Measurements from ENCODE around the gene KLHL1. TPM values are rescaled to one million over a fixed set of nuclear protein-coding genes. Genes with fewer than 3 reads are reported as not detected.

Gene KLHL1
- polyA plus RNA-seq, 3 donors: not detected

DNA sequence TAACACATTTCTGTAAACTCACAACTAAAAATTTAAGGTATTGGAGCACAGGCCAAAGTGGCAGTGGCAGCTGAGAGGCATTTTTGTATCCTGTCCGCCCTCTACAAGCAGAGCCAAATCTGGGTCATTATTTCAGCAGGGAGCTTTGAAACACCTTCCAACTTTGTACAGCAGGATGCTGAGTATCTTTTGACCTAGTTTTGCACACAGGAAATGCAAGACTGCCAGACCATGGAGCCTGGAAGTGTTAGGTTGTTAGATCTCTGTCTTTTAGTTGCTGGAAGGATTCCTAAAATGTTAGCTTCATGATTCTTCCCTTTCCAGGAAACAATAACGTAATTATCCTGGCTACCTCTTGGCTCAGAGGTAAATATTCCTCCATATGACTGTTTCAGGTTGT lies 149.2 kb downstream of the KLHL1 start:
- Mint-ChIP-seq H3K4me1 (no peaks in the 10 kb centered on the region), H3K4me3 (no peak overlapping the region), H3K36me3 (no peaks in the 10 kb centered on the region), H3K27me3 (ENCODE audit: low read depth in 3 of 3) (no peaks in the 10 kb centered on the region), H3K27ac (no peak overlapping the region), H3K9me3 (no peaks in the 10 kb centered on the region)
- Histone ChIP-seq H3K9me3 (replicated peaks in 1 of 2; ENCODE audit: control insufficient read depth in 1 of 2, insufficient read depth in 1 of 2, low read length in 2 of 2) (no peaks in the 10 kb centered on the region), H3K4me2 (replicated peaks; ENCODE audit: extremely low read depth, low read length, poor library complexity, severe bottlenecking) (no peak overlapping the region), H3K36me3 (replicated peaks in 1 of 2; ENCODE audit: control insufficient read depth in 1 of 2, insufficient read depth in 2 of 2, low read length in 2 of 2) (no peaks in the 10 kb centered on the region), H3K9ac (ENCODE audit: insufficient read depth, low read length, poor library complexity, severe bottlenecking) (no peak overlapping the region), H4K20me1 (ENCODE audit: insufficient read depth, low read length) (no peaks in the 10 kb centered on the region), H3K27ac (ENCODE audit: low read depth in 1 of 2, low read length in 2 of 2) (no peak overlapping the region), H3K79me2 (ENCODE audit: insufficient read depth, low read length) (no peaks in the 10 kb centered on the region), H3K4me3 (replicated peaks in 1 of 3; ENCODE audit: low read depth in 2 of 3, low read length in 3 of 3) (no peak overlapping the region), H2AFZ (ENCODE audit: insufficient read depth, low read depth, low read length, poor library complexity, severe bottlenecking) (no peak overlapping the region), H3K4me1 (ENCODE audit: control insufficient read depth in 1 of 2, insufficient read depth in 2 of 2, low read length in 2 of 2) (no peaks in the 10 kb centered on the region), H3K27me3 (ENCODE audit: control insufficient read depth in 2 of 2, insufficient read depth in 2 of 2, low read length in 2 of 2) (no peaks in the 10 kb centered on the region)
- no peak for DNase-seq
- intact Hi-C loops (cut with micrococcal nuclease): no loop called here
- WGBS (ENCODE audit: insufficient coverage): 83% methylated on average over 1 of the region's 2 CpGs
- TF ChIP-seq, protein P1, sequence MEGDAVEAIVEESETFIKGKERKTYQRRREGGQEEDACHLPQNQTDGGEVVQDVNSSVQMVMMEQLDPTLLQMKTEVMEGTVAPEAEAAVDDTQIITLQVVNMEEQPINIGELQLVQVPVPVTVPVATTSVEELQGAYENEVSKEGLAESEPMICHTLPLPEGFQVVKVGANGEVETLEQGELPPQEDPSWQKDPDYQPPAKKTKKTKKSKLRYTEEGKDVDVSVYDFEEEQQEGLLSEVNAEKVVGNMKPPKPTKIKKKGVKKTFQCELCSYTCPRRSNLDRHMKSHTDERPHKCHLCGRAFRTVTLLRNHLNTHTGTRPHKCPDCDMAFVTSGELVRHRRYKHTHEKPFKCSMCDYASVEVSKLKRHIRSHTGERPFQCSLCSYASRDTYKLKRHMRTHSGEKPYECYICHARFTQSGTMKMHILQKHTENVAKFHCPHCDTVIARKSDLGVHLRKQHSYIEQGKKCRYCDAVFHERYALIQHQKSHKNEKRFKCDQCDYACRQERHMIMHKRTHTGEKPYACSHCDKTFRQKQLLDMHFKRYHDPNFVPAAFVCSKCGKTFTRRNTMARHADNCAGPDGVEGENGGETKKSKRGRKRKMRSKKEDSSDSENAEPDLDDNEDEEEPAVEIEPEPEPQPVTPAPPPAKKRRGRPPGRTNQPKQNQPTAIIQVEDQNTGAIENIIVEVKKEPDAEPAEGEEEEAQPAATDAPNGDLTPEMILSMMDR (IDR thresholded peaks at IDR 0.05): no peak

DNA sequence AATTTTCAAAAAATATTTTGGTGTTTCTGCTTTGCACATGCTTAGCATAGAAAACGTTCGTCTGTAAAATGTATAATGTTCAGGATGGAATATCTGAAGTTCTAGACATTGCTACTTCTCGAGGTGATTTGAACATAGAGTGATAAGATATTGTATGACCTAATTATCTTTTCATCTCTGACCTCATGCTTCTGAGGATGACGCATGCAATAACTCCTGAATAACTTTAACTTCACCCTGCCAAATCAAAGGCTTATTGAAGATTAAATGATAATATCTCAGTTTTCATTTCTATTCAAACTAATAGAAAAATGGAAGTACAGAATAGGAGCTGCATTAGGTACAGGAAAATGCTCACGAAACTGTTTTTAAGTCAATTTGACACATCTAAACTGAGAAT lies 151.4 kb downstream of the KLHL1 start:
- intact Hi-C loops (cut with micrococcal nuclease): no loop called here
- H3K27me3 ChIP-seq (ENCODE audit: control insufficient read depth in 2 of 2, insufficient read depth in 2 of 2, low read length in 2 of 2): no peaks in the 10 kb centered on the region
- 100% methylated on average over 2 of the region's 5 CpGs for WGBS (ENCODE audit: insufficient coverage)
- no peak overlapping the region for H3K27ac ChIP-seq (ENCODE audit: low read depth in 1 of 2, low read length in 2 of 2)
- H3K4me3 ChIP-seq (replicated peaks in 1 of 3; ENCODE audit: low read depth in 2 of 3, low read length in 3 of 3): no peak overlapping the region
- Mint-ChIP-seq H3K9me3 (no peaks in the 10 kb centered on the region), H3K27ac (no peak overlapping the region), H3K36me3 (no peaks in the 10 kb centered on the region), H3K27me3 (ENCODE audit: low read depth in 3 of 3) (no peaks in the 10 kb centered on the region), H3K4me3 (no peak overlapping the region), H3K4me1 (no peaks in the 10 kb centered on the region)
- H3K4me1 ChIP-seq (ENCODE audit: control insufficient read depth in 1 of 2, insufficient read depth in 2 of 2, low read length in 2 of 2): no peaks in the 10 kb centered on the region
- DNase-seq: no peak
- TF ChIP-seq, protein P1 (IDR thresholded peaks at IDR 0.05): no peak
- H3K9ac ChIP-seq (ENCODE audit: insufficient read depth, low read length, poor library complexity, severe bottlenecking): no peak overlapping the region
- no peaks in the 10 kb centered on the region for H3K36me3 ChIP-seq (replicated peaks in 1 of 2; ENCODE audit: control insufficient read depth in 1 of 2, insufficient read depth in 2 of 2, low read length in 2 of 2)
- H2AFZ ChIP-seq (ENCODE audit: insufficient read depth, low read depth, low read length, poor library complexity, severe bottlenecking): no peak overlapping the region
- H3K4me2 ChIP-seq (replicated peaks; ENCODE audit: extremely low read depth, low read length, poor library complexity, severe bottlenecking): no peak overlapping the region
- H4K20me1 ChIP-seq (ENCODE audit: insufficient read depth, low read length): no peaks in the 10 kb centered on the region
- H3K79me2 ChIP-seq (ENCODE audit: insufficient read depth, low read length): no peaks in the 10 kb centered on the region
- no peaks in the 10 kb centered on the region for H3K9me3 ChIP-seq (replicated peaks in 1 of 2; ENCODE audit: control insufficient read depth in 1 of 2, insufficient read depth in 1 of 2, low read length in 2 of 2)
